ENCODE data around the gene CEP162.
"Not testable (repeated sequence)": the region's sequence is repeated elsewhere in the genome, so short reads cannot be mapped to it uniquely, and the experiment has no call there.

Gene CEP162

DNA sequence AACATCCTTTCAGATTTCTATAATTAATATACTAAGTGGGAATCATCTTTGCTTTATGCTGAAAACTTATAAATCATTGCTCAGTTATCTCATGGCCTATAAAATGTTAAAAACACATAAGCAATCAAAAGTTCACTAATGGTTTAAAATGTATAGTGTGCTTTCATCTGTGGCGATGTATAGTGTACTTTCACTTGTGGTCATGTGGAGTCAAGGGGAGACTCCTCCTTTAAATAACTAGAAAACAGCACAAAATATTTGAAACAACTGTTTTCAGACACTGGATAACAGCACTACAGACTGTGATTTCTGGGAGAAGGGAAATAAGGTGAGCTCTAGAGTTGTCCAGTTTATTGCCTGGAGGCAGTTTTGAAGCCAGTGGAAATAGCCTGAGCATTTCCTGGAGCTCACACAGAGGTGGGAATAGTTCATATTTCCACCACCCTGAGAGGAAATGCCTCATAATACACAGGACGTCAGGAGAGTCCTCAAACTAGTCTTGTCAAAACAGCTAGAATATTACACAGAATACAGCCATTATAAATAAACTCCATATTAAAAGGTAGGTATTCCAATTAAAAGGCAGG lies 89.4 kb downstream of the CEP162 start:
- no peak for DNase-seq

DNA sequence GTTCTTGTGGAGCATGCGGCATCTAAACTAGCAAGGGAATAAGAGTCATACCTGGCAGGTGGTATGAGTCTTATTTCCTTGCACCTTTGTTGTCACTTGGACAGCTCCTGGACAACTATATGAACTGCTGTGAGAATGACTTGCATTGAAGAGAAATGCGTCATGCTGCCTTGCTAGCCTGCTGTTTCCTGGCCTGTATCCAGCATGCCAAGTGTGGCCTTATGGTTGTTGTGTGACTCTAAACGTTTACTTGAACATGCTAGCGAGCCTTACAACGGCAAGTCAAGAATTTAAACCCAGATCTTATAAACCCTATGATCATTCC lies 90.4 kb downstream of the CEP162 start:
- no peak for DNase-seq

DNA sequence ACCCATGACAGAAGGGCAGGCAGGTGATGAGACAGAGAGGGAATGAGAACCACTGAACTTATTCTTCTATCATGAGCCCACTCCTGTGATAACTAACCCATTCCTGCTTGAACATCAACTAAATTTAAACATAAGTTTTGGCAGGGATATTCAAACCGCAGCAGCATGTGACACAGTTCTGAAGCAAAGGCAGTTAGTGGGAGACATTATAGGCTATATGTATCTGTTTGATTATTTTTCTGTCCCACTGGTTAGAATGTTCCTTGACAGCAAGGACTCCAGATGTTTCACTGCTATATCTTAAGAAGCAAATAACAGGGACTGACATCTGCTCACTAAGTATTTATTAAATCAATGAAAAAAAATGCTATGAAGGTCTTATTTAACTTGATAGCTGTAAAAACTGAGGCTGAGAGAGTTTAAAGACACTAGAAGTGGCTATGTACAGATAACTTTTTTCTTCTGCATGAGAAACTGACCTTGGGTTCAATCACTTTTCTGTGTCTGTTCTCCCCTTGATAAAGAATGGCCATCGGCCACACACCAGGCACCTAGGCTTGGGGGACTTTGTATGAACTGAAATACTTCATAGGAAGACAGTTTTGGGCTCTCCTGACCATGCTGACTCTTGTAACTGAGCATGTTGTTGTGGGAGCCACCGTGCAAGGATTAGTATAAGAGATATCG lies 90.9 kb downstream of the CEP162 start:
- no peak for DNase-seq

DNA sequence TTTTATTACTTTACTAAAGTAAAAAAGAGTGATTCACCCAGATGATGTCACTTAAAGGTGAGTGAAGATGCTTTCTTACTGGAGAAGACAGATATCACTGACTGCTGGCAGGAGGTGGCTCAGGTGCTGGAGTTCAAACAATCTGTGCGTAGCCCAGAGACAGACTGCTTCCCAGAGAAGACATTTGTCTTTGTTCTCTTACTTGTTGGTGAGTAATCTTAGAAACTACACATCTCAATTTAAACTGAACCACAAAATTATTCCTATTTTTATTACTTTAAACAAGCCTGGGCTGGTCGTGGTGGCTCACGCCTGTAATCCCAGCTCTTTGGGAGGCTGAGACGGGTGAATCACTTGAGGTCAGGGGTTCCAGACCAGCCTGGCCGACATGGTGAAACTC lies 92.2 kb downstream of the CEP162 start:
- no peak for DNase-seq

DNA sequence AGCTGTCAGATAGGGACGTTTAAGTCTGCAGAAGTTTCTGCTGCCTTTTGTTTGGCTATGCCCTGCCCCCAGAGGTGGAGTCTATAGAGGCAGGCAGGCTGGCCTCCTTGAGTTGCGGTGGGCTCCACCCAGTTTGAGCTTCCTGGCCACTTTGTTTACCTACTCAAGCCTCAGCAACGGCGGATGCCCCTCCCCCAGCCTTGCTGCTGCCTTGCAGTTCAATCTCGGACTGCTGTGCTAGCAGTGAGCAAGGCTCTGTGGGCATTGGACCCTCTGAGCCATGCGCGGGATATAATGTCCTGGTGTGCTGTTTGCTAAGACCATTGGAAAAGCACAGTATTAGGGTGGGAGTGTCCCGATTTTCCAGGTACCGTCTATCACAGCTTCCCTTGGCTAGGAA lies 94.1 kb downstream of the CEP162 start:
- not testable (repeated sequence) for DNase-seq

DNA sequence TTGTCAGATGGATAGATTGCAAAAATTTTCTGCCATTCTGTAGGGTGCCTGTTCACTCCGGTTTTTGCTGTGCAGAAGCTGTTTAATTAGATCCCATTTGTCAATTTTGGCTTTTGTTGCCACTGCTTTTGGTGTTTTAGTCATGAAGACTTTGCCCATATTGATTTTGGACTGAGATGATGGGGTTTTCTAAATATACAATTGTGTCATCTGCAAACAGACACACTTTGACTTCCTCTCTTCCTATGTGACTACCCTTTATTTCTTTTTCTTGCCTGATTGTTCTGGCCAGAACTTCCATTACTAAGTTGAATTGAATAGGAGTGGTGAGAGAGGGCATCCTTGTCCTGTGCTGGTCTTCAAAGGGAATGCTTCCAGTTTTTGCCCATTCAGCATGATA lies 97.9 kb downstream of the CEP162 start:
- not testable (repeated sequence) for DNase-seq

DNA sequence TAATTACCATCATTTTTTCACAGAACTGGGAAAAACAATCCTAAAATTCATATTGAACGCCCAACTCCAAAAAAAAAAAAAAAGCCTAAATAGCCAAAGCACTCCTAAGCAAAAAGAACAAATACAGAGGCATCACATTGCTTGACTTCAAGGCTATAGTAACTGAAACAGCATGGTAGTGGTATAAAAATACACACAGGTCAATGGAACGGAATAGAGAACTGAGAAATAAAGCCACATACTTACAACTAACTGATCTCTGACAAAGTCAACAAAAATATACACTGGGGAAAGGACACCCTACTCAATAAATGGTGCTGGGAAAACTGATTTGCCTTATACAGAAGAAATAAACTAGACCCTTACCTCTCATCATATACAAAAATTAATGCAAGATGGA lies 104.3 kb downstream of the CEP162 start:
- no peak for DNase-seq

DNA sequence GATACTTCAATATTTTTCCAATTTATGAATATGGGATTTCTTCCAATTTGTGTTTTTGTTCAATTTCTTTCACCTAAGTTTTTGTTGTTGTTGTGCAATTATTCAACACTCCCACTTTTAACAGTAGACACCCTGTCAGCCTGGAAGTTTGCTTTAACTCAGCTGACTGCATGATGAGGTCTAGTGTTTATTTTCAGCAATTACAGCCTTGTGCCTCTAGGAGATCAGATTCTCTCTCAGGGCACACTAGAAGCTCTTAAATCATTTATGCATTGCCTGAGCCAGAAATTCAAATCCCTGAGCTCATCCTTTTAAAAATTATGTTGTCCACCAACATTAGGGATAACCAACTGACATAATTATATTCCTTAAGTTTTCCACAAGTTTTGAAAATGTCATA lies 108.2 kb downstream of the CEP162 start:
- DNase-seq: no peak

DNA sequence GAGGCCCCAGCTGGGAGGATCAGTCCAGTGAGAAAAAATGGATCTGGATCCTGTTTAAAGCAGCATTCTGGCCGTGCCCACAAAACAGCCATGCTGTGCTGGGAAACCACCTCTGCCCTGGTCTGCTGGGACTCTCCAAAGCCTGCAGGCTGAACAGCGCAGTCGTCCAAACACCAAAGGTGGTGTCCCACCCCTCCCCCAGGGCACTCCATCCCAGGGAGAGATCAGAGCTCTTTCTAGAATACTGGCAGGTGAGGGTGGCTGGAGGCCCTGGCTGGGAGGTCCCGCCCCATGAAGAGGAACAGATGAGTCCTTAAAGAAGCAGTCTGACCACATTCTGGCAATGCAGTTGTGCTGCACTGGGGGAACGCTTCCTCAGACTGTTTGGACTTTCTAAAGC lies 109.3 kb downstream of the CEP162 start:
- no peak for DNase-seq

DNA sequence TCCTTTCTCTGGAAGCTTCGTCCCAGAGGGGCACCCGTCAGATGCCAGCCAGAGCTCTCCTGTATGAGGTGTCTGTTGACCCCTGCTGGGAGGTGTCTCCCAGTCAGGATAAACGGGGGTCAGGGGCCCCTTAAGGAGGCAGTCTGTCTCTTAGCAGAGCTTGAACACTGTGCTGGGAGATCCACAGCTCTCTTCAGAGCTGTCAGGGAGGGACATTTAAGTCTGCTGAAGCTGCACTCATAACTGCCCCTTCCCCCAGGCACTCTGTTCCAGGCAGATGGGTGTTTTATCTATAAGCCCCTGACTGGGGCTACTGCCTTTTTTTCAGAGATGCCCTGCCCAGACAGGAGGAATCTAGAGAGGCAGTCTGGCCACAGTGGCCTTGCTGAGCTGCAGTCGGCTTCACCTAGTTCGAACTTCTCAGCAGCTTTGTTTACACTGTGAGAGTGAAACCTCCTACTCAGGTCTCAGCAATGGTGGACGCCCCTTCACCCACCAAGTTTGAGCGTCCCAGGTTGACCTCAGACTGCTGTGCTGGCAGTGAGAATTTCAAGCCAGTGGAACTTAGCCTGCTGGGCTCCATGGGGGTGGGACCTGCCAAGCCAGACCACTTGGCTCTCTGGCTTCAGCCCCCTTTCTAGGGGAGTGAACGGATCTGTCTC lies 112.4 kb downstream of the CEP162 start:
- not testable (repeated sequence) for DNase-seq

DNA sequence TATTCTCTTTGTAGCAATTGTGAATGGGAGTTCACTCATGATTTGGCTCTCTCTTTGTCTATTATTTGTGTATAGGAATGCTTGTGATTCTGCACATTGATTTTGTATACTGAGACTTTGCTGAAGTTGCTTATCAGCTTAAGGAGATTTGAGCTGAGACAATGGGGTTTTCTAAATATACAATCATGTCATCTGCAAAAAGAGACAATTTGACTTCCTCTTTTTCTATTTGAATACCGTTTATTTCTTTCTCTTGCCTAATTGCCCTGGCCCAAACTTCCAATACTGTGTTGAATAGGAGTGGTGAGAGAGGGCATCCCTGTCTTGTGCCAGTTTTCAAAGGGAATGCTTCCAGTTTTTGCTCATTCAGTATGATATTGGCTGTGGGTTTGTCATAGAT lies 116.1 kb downstream of the CEP162 start:
- DNase-seq: not testable (repeated sequence)

DNA sequence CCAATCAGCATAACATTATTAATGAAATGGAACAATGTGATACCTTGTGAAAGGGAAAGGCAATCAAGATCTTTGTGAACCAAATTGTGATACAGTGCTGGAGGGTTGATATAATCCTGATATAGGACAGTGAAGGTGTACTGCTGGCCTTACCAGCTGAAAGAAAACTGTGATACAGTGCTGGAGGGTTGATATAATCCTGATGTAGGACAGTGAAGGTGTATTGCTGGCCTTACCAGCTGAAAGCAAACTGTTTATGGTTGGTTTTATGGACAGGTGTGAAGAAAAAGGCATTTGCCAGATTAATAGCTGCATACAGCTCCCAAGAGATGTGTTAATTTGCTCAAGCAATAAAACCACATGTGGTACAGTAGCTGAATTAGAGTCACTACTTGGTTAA lies 119.9 kb downstream of the CEP162 start:
- no peak for DNase-seq

DNA sequence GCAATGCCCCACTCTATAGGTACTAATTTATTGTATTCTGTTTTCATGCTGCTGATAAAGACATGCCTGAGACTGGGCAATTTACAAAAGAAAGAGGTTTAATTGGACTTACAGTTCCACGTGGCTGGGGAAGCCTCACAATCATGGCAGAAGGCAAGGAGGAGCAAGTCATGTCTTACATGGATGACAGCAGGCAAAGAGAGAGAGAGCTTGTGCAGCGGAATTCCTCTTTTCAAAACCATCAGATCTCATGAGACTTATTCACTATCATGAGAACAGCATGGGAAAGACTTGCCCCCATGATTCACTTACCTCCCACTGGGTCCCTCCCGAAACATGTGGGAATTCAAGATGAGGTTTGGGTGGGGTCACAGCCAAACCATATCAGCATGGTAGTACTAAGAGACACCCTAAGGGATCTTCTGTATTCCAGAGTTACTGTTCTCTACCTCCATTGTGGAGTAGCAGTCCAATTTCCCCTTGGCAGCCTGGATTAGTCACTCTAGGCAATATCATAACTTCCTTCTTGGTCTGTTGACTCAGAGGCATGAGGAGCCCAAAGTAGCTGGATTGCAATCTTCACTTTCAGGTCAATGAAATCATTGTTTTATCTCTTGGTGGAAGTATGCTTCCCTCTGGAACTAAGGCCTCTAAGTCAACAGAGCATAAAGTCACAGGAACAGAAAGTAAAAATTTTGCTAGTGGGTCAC lies 122.1 kb downstream of the CEP162 start:
- not testable (repeated sequence) for DNase-seq

DNA sequence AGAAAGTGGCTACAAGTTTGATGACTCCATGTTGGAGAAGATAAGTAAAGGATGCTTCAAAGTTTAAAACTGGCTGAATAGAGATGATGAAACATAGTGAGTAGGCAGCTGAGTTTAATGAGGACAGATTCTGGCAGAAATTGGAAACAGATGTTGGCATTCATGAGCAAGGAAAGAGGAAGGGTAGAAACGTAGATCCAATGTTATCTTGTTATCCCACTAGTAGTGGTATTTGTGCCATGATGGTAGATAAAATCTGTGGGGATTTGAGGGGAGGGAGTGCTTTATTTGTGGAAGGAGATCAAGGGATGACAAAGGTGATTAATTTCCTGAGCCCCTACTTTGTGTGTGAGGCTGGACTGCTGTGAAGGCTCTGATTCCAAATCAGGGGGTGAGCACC lies 124.4 kb downstream of the CEP162 start:
- DNase-seq: no peak

DNA sequence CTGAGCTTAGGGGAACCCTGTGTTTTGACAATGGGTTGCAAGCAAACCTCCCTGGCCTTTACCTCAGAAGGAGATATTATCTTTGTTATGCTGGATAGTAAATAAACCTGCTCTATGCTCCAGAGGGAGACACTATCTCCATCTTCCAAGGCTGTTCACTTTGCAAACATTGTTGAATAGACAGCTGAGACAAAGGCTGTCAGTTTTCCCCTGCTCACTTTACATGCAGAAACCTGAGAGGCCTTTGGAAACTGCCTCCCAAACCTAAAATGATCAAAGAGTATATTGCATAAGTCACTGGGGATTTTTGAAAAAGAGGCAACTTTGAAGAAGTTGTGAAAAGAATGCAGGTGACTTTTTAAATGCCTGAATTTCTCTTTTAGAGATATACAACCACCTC lies 132.3 kb downstream of the CEP162 start:
- DNase-seq: no peak

DNA sequence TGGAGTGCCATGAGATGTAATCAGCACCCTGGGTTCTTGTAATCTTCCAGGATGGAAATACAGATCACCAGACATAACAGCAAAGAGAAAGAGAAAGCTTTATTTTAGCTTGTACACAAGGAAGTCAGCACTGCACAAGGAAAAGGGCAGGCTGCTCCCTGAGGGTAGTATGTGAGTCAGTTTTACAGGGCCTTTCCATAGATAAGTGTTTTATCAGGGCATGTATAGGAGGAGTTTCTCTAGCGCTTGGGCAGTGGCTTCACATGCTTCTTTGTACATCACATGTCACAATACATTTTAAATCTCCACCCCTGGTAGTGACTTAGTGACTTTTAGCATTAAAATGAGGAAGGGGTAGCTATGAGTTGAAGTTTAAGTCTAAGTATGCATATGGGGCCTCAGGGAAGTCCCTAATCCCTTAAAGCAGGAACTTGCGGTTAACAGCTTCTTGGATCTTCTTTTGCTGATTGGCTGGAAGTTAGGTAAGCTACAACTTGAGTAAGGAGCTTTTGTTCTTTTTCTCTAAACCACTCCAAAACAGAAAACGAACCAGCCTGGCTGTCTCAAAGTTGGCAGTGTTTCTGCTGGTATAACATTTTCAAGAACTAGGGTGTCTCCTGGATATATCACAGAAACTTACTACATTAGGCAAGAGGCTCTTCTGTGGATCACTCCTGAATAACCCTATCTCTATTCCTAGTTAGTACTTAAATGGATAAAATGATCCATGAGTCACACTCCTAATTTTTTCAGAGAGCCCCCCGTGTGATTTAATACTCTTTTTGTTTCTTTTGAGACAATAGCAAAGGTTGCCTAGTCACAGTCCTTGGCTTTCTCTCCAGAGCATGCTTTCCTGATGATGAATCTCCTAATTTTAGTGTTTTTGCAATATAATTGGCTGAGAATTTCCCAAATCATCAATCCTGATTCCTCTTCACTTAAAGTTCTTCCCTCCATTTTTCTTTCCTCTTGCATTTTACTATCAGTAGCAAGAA lies 133.7 kb downstream of the CEP162 start:
- no peak for DNase-seq

DNA sequence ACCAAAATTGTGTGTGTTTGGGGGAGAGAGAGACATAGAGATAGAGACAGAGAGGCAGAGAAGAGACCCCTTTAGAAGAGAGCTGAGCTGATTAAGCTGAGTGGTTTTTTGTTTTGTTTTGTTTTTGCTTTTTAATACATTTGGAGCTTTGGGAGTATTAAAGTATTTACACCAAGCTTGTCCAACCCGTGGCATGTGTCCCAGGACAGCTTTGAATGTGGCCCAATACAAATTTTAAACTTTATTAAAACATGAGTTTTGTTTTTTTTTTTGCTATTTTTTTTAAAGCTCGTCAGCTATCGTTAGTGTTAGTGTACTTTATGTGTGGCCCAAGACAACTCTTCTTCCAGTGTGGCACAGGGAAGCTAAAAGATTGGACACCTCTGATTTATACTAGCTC lies 137.9 kb downstream of the CEP162 start:
- DNase-seq: no peak

DNA sequence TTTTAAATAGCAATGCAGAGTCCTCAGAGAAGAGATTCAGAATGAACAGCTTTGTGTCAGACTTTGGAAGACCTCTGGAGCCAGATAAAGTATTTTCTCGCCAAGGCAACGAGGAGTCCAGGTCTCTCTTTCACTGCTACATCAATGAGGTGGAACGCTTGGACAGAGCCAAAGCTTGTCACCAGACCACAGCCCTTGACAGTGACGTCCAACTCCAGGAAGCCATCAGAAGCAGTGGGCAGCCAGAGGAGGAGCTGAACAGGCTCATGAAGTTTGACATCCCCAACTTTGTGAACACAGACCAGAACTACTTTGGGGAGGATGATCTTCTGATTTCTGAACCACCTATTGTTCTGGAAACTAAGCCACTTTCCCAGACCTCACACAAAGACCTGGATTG lies 138.4 kb downstream of the CEP162 start:
- no peak for DNase-seq

DNA sequence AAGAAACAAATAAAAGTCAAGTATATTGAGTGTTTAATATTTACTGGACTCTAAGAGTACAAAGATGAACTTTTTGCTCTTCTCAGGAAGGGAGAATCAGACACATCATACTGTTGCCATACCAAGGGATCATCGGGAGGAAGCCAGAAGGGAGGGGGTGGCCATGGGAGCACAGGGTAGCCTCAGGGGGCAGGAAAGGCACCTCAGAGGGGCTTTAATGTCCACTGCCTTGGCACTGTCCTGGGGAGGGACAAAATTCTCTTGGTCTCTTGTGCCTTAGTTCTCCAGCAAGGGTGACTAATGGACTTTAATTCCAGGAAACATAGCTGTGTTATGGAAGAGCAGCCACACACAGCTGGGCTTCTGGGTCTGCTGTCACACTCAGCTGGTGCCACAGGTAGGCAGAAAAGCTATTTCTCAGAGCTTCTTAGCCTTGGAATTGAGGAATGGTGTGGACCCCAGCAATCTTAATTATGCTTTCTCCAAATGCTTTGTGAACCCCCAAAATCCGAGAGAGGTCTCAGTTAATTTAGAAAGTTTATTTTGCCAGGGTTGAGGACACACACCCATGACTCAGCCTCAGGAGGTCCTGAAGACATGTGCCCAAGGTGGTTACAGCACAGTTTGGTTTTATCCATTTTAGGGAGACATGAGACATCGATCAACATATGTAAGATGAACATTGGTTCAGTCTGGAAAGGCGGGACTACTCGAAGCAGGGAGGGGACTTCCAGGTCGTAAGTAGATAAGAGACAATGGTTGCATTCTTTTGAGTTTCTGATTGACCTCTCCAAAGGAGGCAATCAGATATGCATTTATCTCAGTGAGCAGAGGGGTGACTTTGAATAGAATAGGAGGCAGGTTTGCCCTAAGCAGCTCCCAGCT lies 140.7 kb downstream of the CEP162 start:
- no peak for DNase-seq

DNA sequence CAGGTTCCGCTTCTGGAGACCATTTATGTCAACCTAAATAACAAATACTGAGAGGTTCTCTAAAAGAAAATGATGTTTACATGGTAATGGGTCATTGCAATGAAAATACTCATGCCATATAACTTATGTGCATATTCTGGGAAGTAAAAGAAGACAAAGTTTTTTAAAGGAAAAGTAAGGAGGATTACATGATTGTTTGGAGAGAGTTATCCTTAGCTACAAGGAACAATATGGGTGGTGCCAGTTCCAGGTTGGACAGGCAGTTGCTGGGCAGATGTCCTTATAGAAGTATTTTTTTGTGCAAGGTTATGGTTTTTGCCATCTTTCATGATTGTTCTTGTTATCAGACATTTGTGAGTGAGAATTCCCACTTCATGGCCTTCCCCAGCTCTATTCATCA lies 141.4 kb downstream of the CEP162 start:
- no peak for DNase-seq

DNA sequence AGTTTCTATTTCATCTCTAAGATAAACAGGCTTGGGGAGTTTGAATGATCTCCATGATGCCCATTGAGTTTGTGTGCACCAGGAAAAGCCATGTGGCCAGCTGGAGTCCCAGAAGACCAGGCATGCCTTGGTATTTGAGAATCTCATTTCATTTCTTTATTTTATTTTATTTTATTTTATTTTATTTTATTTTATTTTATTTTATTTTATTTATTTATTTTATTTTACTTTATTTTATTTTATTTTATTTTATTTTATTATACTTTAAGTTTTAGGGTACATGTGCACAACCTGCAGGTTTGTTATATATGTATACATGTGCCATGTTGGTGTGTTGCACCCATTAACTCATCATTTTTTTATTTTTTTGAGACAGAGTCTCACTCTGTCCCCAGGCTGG lies 142.7 kb downstream of the CEP162 start:
- DNase-seq: not testable (repeated sequence)

All from CD4-positive, alpha-beta T cell treated with Interleukin-4 for 1 hour (primary cell).